H1 (cell line): ENCODE results near the gene ZNF446. TPM values are rescaled to one million over a fixed set of nuclear protein-coding genes. Genes with fewer than 3 reads are reported as not detected.

Experiments
- HDAC6 ChIP-seq: IDR thresholded peaks from one replicate; pipeline ENCODE4 v1.7.1; 2012; ENCODE audit warnings: low read depth, mild to moderate bottlenecking, inconsistent platforms, low read length, moderate library complexity
- RAD21 ChIP-seq, 2 experiments: IDR thresholded peaks in 1 of 2; conservative IDR thresholded peaks in 1 of 2; 2 replicates each; pipeline ENCODE4 v1.6.1; 2011; ENCODE audit warnings: low read depth in 2 of 2, low read length in 2 of 2, improper control_type of control experiment in 1 of 2, inconsistent platforms in 1 of 2, mild to moderate bottlenecking in 1 of 2, moderate library complexity in 1 of 2
- polyA plus RNA-seq, 7 experiments: library from polyadenylated mRNA; depleted of rRNA in 3 of 7; stranded (reverse) in 5 of 7; unstranded in 2 of 7; fragments of >200 nt in 5 of 7; fragments of 200-250 nt in 2 of 7; gene quantifications; 1 replicate in 5 of 7; 2 replicates in 1 of 7; 4 replicates in 1 of 7; pipeline versions ENCODE4 v1.2.1 to v1.2.3, GENCODE V29; 2011 to 2013; ENCODE audit warnings: missing spikeins in 2 of 7, mixed read lengths in 2 of 7
- total RNA-seq: library from RNA; stranded (reverse); fragmentation: NEBNext Ultra II Directional; extraction: Animal tissue kit (Norgen Biotek cat#: 25700); gene quantifications from 2 replicates; pipeline ENCODE4 v1.2.1, GENCODE V29; 2021

Gene ZNF446
- total and polyA plus RNA-seq, 2 of the 8 experiments (the other 6 are each of a cell fraction or from before 2014, with no cell fraction given), result 4.1 to 5.5 TPM

DNA sequence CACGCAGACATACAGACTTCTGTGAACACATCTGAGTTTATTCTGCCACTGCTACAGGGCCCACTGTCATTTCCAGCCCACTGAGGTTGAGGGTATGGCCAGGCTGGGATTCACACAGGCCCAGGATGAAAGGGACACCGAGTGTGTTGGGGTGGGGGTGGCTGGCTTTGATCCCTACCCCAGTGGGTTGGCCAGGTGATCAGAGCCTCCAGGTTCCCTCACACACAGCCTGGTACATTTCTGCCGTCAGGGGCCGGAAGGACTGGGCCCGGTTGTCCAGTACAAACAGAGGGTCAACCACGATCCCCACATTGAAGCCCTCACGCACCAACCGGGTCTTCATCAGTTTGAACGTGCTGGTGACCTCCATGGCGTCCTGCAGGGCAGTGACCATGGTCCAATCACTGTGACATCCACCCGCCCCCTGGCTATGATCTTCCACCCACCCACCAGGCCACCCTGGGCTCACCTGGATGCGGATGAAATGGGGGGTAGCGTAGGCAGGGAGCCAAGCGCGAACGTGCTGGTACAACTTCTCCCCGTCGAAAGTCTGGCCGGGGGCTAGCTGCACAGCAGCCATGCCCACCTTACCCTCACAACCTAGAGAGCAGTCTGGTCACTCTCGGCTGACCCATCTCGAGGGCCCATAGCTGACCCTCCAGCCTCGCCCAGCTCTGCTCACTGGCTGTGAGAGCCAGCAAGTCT, 22.3 kb downstream of the ZNF446 start (continued):
- TF ChIP-seq HDAC6 (no peak), RAD21 (IDR thresholded peaks at IDR 0.05 in 1 of 2, conservative IDR thresholded peaks at IDR 0.05 in 1 of 2; ENCODE audit: low read depth in 2 of 2, low read length in 2 of 2) (no peak)
